Measurements from ENCODE around the gene WNK4.

DNA sequence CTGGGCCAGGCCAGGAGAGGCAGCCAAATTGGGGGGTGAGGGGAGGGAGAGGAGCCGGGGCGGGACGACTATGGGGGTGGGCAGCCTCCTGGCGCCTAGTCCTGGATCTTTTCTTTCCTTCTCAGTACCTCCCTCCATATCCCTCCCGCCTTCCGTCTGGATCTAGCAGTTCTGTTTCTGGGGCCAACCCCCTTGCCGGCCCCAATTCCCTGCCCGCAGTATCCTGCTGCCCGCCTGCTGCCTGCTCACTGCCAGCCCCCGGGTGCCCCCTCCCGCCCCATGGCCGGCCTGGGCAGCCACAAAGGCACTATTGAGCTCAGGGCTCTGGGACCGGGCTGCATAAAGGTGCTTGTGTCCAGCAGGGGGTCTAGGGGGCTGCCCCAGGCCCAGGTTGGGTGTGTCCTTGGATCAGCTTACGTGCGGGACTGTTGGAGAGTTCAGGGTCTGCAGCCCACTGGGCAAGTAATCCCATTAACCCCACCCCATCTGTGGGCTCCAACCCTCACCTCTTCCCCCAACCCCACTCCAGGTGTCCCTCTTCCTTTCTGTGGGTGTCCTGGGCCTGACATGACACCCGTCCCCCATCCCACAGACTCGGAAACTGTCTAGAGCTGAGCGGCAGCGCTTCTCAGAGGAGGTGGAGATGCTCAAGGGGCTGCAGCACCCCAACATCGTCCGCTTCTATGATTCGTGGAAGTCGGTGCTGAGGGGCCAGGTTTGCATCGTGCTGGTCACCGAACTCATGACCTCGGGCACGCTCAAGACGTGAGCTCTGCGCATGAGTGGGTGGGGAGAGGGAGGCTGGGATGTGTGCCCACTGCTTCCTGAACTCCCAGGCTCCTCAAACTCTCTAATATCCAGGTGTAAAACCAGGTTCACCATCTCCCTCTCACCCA is 2.0 kb downstream of the WNK4 start:
- TF ChIP-seq, protein P1, sequence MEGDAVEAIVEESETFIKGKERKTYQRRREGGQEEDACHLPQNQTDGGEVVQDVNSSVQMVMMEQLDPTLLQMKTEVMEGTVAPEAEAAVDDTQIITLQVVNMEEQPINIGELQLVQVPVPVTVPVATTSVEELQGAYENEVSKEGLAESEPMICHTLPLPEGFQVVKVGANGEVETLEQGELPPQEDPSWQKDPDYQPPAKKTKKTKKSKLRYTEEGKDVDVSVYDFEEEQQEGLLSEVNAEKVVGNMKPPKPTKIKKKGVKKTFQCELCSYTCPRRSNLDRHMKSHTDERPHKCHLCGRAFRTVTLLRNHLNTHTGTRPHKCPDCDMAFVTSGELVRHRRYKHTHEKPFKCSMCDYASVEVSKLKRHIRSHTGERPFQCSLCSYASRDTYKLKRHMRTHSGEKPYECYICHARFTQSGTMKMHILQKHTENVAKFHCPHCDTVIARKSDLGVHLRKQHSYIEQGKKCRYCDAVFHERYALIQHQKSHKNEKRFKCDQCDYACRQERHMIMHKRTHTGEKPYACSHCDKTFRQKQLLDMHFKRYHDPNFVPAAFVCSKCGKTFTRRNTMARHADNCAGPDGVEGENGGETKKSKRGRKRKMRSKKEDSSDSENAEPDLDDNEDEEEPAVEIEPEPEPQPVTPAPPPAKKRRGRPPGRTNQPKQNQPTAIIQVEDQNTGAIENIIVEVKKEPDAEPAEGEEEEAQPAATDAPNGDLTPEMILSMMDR (IDR thresholded peaks at IDR 0.05; ENCODE audit: insufficient read depth, low read length): no peak
- TF ChIP-seq, protein P2, sequence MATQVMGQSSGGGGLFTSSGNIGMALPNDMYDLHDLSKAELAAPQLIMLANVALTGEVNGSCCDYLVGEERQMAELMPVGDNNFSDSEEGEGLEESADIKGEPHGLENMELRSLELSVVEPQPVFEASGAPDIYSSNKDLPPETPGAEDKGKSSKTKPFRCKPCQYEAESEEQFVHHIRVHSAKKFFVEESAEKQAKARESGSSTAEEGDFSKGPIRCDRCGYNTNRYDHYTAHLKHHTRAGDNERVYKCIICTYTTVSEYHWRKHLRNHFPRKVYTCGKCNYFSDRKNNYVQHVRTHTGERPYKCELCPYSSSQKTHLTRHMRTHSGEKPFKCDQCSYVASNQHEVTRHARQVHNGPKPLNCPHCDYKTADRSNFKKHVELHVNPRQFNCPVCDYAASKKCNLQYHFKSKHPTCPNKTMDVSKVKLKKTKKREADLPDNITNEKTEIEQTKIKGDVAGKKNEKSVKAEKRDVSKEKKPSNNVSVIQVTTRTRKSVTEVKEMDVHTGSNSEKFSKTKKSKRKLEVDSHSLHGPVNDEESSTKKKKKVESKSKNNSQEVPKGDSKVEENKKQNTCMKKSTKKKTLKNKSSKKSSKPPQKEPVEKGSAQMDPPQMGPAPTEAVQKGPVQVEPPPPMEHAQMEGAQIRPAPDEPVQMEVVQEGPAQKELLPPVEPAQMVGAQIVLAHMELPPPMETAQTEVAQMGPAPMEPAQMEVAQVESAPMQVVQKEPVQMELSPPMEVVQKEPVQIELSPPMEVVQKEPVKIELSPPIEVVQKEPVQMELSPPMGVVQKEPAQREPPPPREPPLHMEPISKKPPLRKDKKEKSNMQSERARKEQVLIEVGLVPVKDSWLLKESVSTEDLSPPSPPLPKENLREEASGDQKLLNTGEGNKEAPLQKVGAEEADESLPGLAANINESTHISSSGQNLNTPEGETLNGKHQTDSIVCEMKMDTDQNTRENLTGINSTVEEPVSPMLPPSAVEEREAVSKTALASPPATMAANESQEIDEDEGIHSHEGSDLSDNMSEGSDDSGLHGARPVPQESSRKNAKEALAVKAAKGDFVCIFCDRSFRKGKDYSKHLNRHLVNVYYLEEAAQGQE (IDR thresholded peaks at IDR 0.05; ENCODE audit: insufficient replicate concordance, low read depth): no peak
